ENCODE results near the gene GNG7.

- TF ChIP-seq POLR2A (IDR thresholded peaks at IDR 0.05) (no peak), CTCF (IDR thresholded peaks at IDR 0.05) (no peak)
Observed at GRCh38 chr19:2703691-2704216, 1.3 kb upstream of the GNG7 start.

All from adrenal gland (tissue), 5 donors.